H1 (cell line): Measurements from ENCODE around the gene TLR9. TPM values are rescaled to one million over a fixed set of nuclear protein-coding genes. Genes with fewer than 3 reads are reported as not detected.

Source experiments
- CTCF ChIA-PET: fragments of 300-600 bp; sonication (Branson Sonifier 250); formaldehyde crosslinking; loops from one replicate; lab custom pipeline; 2021; ENCODE audit not compliant: partially characterized antibody; lab: Charles Lee
- POLR2A ChIA-PET: fragments of 300-600 bp; sonication (Branson Sonifier 250); formaldehyde crosslinking; loops from one replicate; lab custom pipeline; 2021; ENCODE audit warnings: inconsistent platforms; ENCODE audit not compliant: partially characterized antibody; lab: Charles Lee
- DNase-seq, 2 experiments: peaks; one replicate each; pipeline versions ENCODE4 v3.0.0 to v3.0.0-alpha.2; 2010 to 2022; ENCODE audit warnings: low spot score in 2 of 2, low read depth in 1 of 2, mixed read lengths in 1 of 2
- FAIRE-seq: peaks from 2 replicates; lab custom pipeline; 2011; peaks lifted over from hg19 to GRCh38; lab: Jason Lieb, UNC
- H2AFZ ChIP-seq: 2 replicates; pipeline ENCODE4 v1.8.1; 2012; ENCODE audit warnings: low read length, inconsistent platforms
- H2AK5ac ChIP-seq: 2 replicates; pipeline ENCODE4 v1.6.1; 2013; ENCODE audit warnings: low read depth, low read length
- H2BK120ac ChIP-seq: replicated peaks from 2 replicates; pipeline ENCODE3; 2013; ENCODE audit warnings: low read depth, low read length, inconsistent platforms
- H2BK12ac ChIP-seq: 2 replicates; pipeline ENCODE4 v1.6.1; 2013; ENCODE audit warnings: low read depth, low read length
- H2BK15ac ChIP-seq: 2 replicates; pipeline ENCODE4 v1.6.1; 2013; ENCODE audit warnings: low read length
- H2BK20ac ChIP-seq: 2 replicates; pipeline ENCODE4 v1.6.1; 2013; ENCODE audit warnings: low read length
- H2BK5ac ChIP-seq: 2 replicates; pipeline ENCODE4 v1.6.1; 2013; ENCODE audit warnings: low read depth, low read length
- H3K14ac ChIP-seq: 2 replicates; pipeline ENCODE4 v1.6.1; 2013; ENCODE audit warnings: inconsistent platforms; ENCODE audit not compliant: insufficient read length
- H3K18ac ChIP-seq: 2 replicates; pipeline ENCODE4 v1.6.1; 2013; ENCODE audit warnings: low read length; ENCODE audit errors: extremely low read depth
- H3K23ac ChIP-seq: 2 replicates; pipeline ENCODE4 v1.6.1; 2013; ENCODE audit warnings: inconsistent platforms; ENCODE audit not compliant: insufficient read length
- H3K23me2 ChIP-seq: 2 replicates; pipeline ENCODE4 v1.6.1; 2013; ENCODE audit warnings: low read depth, low read length
- H3K27ac ChIP-seq: 2 replicates; pipeline ENCODE4 v1.6.1; 2011; ENCODE audit warnings: low read depth, low read length, inconsistent platforms
- H3K27me3 ChIP-seq, 4 experiments: replicated peaks in 1 of 4; 1 replicate in 1 of 4; 2 replicates in 3 of 4; pipeline versions ENCODE4 v1.6.1 to v1.8.1; 2011 to 2013; ENCODE audit warnings: low read length in 3 of 4, mild to moderate bottlenecking in 3 of 4, inconsistent platforms in 2 of 4, mixed read lengths in 2 of 4, moderate library complexity in 1 of 4; ENCODE audit not compliant: control insufficient read depth in 3 of 4, insufficient read depth in 3 of 4; ENCODE audit errors: extremely low read depth in 1 of 4
- H3K36me3 ChIP-seq, 4 experiments: 2 replicates each; pipeline versions ENCODE4 v1.6.1 to v1.8.1; 2011 to 2013; ENCODE audit warnings: mild to moderate bottlenecking in 4 of 4, low read length in 3 of 4, moderate library complexity in 2 of 4, control low read depth in 1 of 4, inconsistent platforms in 1 of 4; ENCODE audit not compliant: insufficient read depth in 4 of 4, control insufficient read depth in 2 of 4
- H3K4ac ChIP-seq: replicated peaks from 2 replicates; pipeline ENCODE3; 2013; ENCODE audit warnings: low read length, low read depth, mixed read lengths, inconsistent platforms; ENCODE audit not compliant: insufficient read length
- H3K4me1 ChIP-seq, 4 experiments: replicated peaks in 1 of 4; 1 replicate in 1 of 4; 2 replicates in 3 of 4; pipeline versions ENCODE4 v1.6.1 to v1.8.1; 2011 to 2013; ENCODE audit warnings: low read length in 3 of 4, inconsistent platforms in 2 of 4, mixed read lengths in 1 of 4; ENCODE audit not compliant: insufficient read depth in 4 of 4, control insufficient read depth in 3 of 4
- H3K4me2 ChIP-seq, 2 experiments: 2 replicates each; pipeline versions ENCODE4 v1.6.1 to v1.8.1; 2011 to 2013; ENCODE audit warnings: low read depth in 2 of 2, low read length in 2 of 2, control low read depth in 1 of 2, inconsistent platforms in 1 of 2, mild to moderate bottlenecking in 1 of 2; ENCODE audit not compliant: insufficient read depth in 1 of 2
- H3K4me3 ChIP-seq, 4 experiments: fragments of 200-600, 300-600 bp in 1 of 4; sonication (generic), shearing (Covaris generic), sonication (Bioruptor Twin) in 1 of 4; 2 replicates each; pipeline versions ENCODE4 v1.5.1 to v1.8.1; 2011 to 2016; ENCODE audit warnings: low read length in 4 of 4, low read depth in 3 of 4, control low read depth in 2 of 4, inconsistent platforms in 2 of 4, mild to moderate bottlenecking in 2 of 4, mixed read lengths in 1 of 4, moderate library complexity in 1 of 4; ENCODE audit not compliant: insufficient read depth in 2 of 4; ENCODE audit errors: extremely low read depth in 1 of 4
- H3K56ac ChIP-seq: replicated peaks from 2 replicates; pipeline ENCODE3; 2013; ENCODE audit warnings: low read depth, mild to moderate bottlenecking, mixed read lengths, low read length, inconsistent platforms; ENCODE audit not compliant: insufficient read length
- H3K79me1 ChIP-seq: 2 replicates; pipeline ENCODE4 v1.6.1; 2013; ENCODE audit warnings: low read depth, low read length, control low read depth
- H3K79me2 ChIP-seq, 2 experiments: 2 replicates each; pipeline versions ENCODE4 v1.6.1 to v1.8.1; 2012 to 2013; ENCODE audit warnings: low read length in 2 of 2, mild to moderate bottlenecking in 2 of 2, inconsistent platforms in 1 of 2; ENCODE audit not compliant: insufficient read depth in 2 of 2, control insufficient read depth in 1 of 2
- H3K9ac ChIP-seq, 4 experiments: replicated peaks in 1 of 4; 1 replicate in 1 of 4; 2 replicates in 3 of 4; pipeline versions ENCODE4 v1.6.1 to v1.8.1; 2011 to 2013; ENCODE audit warnings: low read depth in 3 of 4, low read length in 3 of 4, control low read depth in 2 of 4, mild to moderate bottlenecking in 2 of 4, moderate library complexity in 2 of 4, inconsistent platforms in 1 of 4; ENCODE audit errors: extremely low read depth in 1 of 4
- H3K9me3 ChIP-seq, 2 experiments: 2 replicates each; pipeline versions ENCODE4 v1.6.1 to v1.8.1; 2012 to 2013; ENCODE audit warnings: mild to moderate bottlenecking in 2 of 2, moderate library complexity in 2 of 2, control low read depth in 1 of 2, inconsistent platforms in 1 of 2, low read depth in 1 of 2, low read length in 1 of 2, mixed read lengths in 1 of 2; ENCODE audit not compliant: insufficient read depth in 2 of 2
- H4K20me1 ChIP-seq, 2 experiments: replicated peaks in 1 of 2; 2 replicates each; pipeline versions ENCODE3 to v1.8.1; 2011 to 2013; ENCODE audit warnings: inconsistent platforms in 2 of 2, low read length in 2 of 2, mild to moderate bottlenecking in 1 of 2; ENCODE audit not compliant: insufficient read depth in 2 of 2, control insufficient read depth in 1 of 2
- H4K5ac ChIP-seq: 2 replicates; pipeline ENCODE4 v1.6.1; 2013; ENCODE audit warnings: low read length, low read depth, mixed read lengths, inconsistent platforms; ENCODE audit not compliant: insufficient read length
- H4K8ac ChIP-seq: 2 replicates; pipeline ENCODE4 v1.8.0; 2013; ENCODE audit warnings: mild to moderate bottlenecking, moderate library complexity, low read length, inconsistent platforms; ENCODE audit not compliant: insufficient read depth; ENCODE audit errors: extremely low read depth
- H4K91ac ChIP-seq: replicated peaks from 2 replicates; pipeline ENCODE3; 2013; ENCODE audit warnings: low read length, mixed read lengths, inconsistent platforms; ENCODE audit not compliant: insufficient read length
- EP300 ChIP-seq, 2 experiments: IDR thresholded peaks; 1 replicate in 1 of 2; 2 replicates in 1 of 2; pipeline ENCODE4 v1.6.1; 2011 to 2012; ENCODE audit warnings: low read depth in 2 of 2, low read length in 2 of 2, mild to moderate bottlenecking in 2 of 2, borderline replicate concordance in 1 of 2, inconsistent platforms in 1 of 2, moderate library complexity in 1 of 2
- EZH2 ChIP-seq: fragments of 200-600 bp; sonication (generic); IDR thresholded peaks from 2 replicates; pipeline ENCODE4 v1.7.1; 2012; ENCODE audit warnings: low read depth, mild to moderate bottlenecking, moderate library complexity, low read length, inconsistent platforms; ENCODE audit not compliant: severe bottlenecking
- HDAC6 ChIP-seq: IDR thresholded peaks from one replicate; pipeline ENCODE4 v1.7.1; 2012; ENCODE audit warnings: low read depth, mild to moderate bottlenecking, inconsistent platforms, low read length, moderate library complexity
- KDM1A ChIP-seq: fragments of 200-600, 300-600 bp; sonication (generic); IDR thresholded peaks from 2 replicates; pipeline ENCODE4 v1.7.1; 2016; ENCODE audit warnings: mild to moderate bottlenecking, low read length, borderline replicate concordance
- PHF8 ChIP-seq: fragments of 200-600 bp; sonication (generic); conservative IDR thresholded peaks from 2 replicates; pipeline ENCODE4 v1.7.1; 2012; ENCODE audit warnings: low read depth, mild to moderate bottlenecking, inconsistent platforms, low read length, moderate library complexity
- SIN3A ChIP-seq, 2 experiments: IDR thresholded peaks in 1 of 2; conservative IDR thresholded peaks in 1 of 2; 2 replicates each; pipeline ENCODE4 v1.6.1; 2011 to 2012; ENCODE audit warnings: low read length in 2 of 2, improper control_type of control experiment in 1 of 2, low read depth in 1 of 2, mild to moderate bottlenecking in 1 of 2
- SP1 ChIP-seq: IDR thresholded peaks from 2 replicates; pipeline ENCODE4 v1.6.1; 2011; ENCODE audit warnings: low read depth, low read length
- SUZ12 ChIP-seq: fragments of 200-600 bp; sonication (generic); IDR thresholded peaks from 2 replicates; pipeline ENCODE4 v1.6.1; 2012; ENCODE audit warnings: mild to moderate bottlenecking, inconsistent platforms, low read length, moderate library complexity, mixed read lengths
- WGBS, 2 experiments: shearing (Covaris generic) in 1 of 2; methylation state at CpG; one replicate each; pipeline versions ENCODE4 v1.1.6 to v1.1.7; 2013 to 2015; ENCODE audit warnings: low lambda C conversion rate in 2 of 2, mixed read lengths in 2 of 2, inconsistent platforms in 1 of 2, low coverage in 1 of 2, missing lambda C conversion rate in 1 of 2; ENCODE audit not compliant: insufficient replicate concordance in 2 of 2, insufficient coverage in 1 of 2, insufficient read length in 1 of 2; ENCODE audit errors: extremely low coverage in 1 of 2, missing lambda C conversion rate in 1 of 2; 5-methylcytosine and 5-hydroxymethylcytosine counted together
- polyA plus RNA-seq, 7 experiments: library from polyadenylated mRNA; depleted of rRNA in 3 of 7; stranded (reverse) in 5 of 7; unstranded in 2 of 7; fragments of >200 nt in 5 of 7; fragments of 200-250 nt in 2 of 7; gene quantifications; 1 replicate in 5 of 7; 2 replicates in 1 of 7; 4 replicates in 1 of 7; pipeline versions ENCODE4 v1.2.1 to v1.2.3, GENCODE V29; 2011 to 2013; ENCODE audit warnings: missing spikeins in 2 of 7, mixed read lengths in 2 of 7
- total RNA-seq: library from RNA; stranded (reverse); fragmentation: NEBNext Ultra II Directional; extraction: Animal tissue kit (Norgen Biotek cat#: 25700); gene quantifications from 2 replicates; pipeline ENCODE4 v1.2.1, GENCODE V29; 2021
- TF ChIP-seq, protein P1 (sequence below): IDR thresholded peaks from 2 replicates; pipeline ENCODE4 v1.6.1; 2012; ENCODE audit warnings: inconsistent platforms

The TLR9 gene
- total and polyA plus RNA-seq, 2 of the 8 experiments (the other 6 are each of a cell fraction or from before 2014, with no cell fraction given) = 0.05 TPM; not detected in 1

DNA sequence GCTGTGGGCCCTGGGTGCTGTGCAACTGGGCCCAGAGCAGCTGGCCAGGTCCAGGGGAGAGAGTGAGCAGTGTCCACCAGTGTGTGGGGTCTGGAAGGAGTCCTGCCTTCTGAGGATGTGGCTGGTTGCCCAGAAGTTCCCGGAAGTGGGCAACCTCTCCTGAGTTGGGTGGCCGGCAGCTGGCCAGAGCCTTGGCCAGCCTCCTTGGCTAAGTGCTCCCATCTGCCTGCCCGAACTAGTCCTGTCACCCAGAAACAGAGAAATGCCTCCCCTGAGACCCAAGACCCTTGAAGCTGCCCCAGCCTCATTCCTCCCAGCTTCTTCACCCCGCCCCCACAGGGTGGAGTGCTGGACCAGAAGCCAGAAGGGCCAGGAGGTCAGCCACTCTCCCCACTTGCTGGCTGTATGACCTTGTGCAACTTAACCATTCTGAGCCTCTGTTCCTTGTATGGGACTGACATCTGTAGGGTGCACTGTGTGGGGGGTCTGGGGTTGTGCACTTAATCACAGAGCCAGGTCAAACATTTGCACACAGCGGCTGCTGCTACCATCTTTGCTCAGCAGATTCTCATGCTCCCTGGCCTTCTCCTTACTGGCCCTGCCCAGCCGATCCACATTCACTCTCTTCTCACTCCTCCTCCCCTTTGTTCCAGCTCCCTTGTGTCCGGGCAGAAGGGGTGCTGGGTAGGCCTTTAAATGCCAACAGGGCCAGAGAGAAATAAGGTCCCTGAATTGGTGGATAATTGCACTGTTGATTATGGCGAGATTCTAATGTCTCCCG, 35.0 kb downstream of the TLR9 start:
- no peak overlapping the region for H2BK5ac ChIP-seq
- no peak overlapping the region for H2BK20ac ChIP-seq
- no peak overlapping the region for H3K4me2 ChIP-seq
- H2BK120ac ChIP-seq = no peak overlapping the region
- FAIRE-seq (no peak), DNase-seq (no peak)
- peaks cover 0 to 2% (median 0%) of the 10 kb centered on the region in 4 experiments; a peak in 1 of 7 replicates for H3K4me1 ChIP-seq
- H4K91ac ChIP-seq = no peak overlapping the region
- no peaks in the 10 kb centered on the region for H3K9me3 ChIP-seq
- no peak overlapping the region for H3K56ac ChIP-seq
- no peak overlapping the region for H3K23ac ChIP-seq
- no peak overlapping the region for H3K9ac ChIP-seq
- H3K14ac ChIP-seq = no peak overlapping the region
- WGBS, 2 experiments = 79% methylated on average over 8 of the region's 9 CpGs; no CpG with 5 or more reads in 1 of the 2 experiments
- no peak overlapping the region for H2AK5ac ChIP-seq
- H4K8ac ChIP-seq = no peak overlapping the region; the same call in 1 of the 2 replicates
- H4K5ac ChIP-seq = no peak overlapping the region
- H3K23me2 ChIP-seq = no peaks in the 10 kb centered on the region
- no peak overlapping the region; the same call in 1 of the 2 replicates for H3K18ac ChIP-seq
- H3K4ac ChIP-seq = no peak overlapping the region
- H3K79me2 ChIP-seq = no peaks in the 10 kb centered on the region
- no peaks in the 10 kb centered on the region for H3K36me3 ChIP-seq
- H4K20me1 ChIP-seq = no peaks in the 10 kb centered on the region
- H3K27ac ChIP-seq = no peak overlapping the region
- H3K4me3 ChIP-seq = no peak overlapping the region
- TF ChIP-seq PHF8 (no peak), SIN3A (conservative IDR thresholded peaks at IDR 0.05 in 1 of 2, IDR thresholded peaks at IDR 0.05 in 1 of 2; ENCODE audit: low read depth in 1 of 2, low read length in 2 of 2) (no peak), EZH2 (no peak), EP300 (IDR thresholded peaks at IDR 0.05; ENCODE audit: borderline replicate concordance in 1 of 2, low read depth in 2 of 2, low read length in 2 of 2) (no peak), KDM1A (no peak), SP1 (no peak), SUZ12 (no peak), HDAC6 (no peak)
- TF ChIP-seq, protein P1, sequence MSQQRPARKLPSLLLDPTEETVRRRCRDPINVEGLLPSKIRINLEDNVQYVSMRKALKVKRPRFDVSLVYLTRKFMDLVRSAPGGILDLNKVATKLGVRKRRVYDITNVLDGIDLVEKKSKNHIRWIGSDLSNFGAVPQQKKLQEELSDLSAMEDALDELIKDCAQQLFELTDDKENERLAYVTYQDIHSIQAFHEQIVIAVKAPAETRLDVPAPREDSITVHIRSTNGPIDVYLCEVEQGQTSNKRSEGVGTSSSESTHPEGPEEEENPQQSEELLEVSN = no peak
- H2AFZ ChIP-seq = no peak overlapping the region
- H3K27me3 ChIP-seq = no peaks in the 10 kb centered on the region
- H2BK15ac ChIP-seq = no peak overlapping the region
- ChIA-PET CTCF (interaction anchor here (0.6 to 2.1 kb wide), 5 partner anchors 9 to 46 kb away, joined by 3 to 6 read pairs (median 4); no protein-coding TSS in a partner anchor), POLR2A (no interaction called here)
- H3K79me1 ChIP-seq = no peaks in the 10 kb centered on the region
- H2BK12ac ChIP-seq = no peak overlapping the region
